CD4-positive, alpha-beta T cell treated with Interleukin-2 at 100 ng/mL for 4 hours (primary cell): ENCODE results near the gene PBRM1.
A peak's percentile ranks its signal among the peaks of the same experiment; 100 is the strongest.
"Not testable (repeated sequence)": the region's sequence is repeated elsewhere in the genome, so short reads cannot be mapped to it uniquely, and the experiment has no call there.

Experiments used
- DNase-seq: peaks from one replicate; pipeline ENCODE4 v3.0.0-alpha.2; 2020; ENCODE audit warnings: low spot score

Gene PBRM1

DNA sequence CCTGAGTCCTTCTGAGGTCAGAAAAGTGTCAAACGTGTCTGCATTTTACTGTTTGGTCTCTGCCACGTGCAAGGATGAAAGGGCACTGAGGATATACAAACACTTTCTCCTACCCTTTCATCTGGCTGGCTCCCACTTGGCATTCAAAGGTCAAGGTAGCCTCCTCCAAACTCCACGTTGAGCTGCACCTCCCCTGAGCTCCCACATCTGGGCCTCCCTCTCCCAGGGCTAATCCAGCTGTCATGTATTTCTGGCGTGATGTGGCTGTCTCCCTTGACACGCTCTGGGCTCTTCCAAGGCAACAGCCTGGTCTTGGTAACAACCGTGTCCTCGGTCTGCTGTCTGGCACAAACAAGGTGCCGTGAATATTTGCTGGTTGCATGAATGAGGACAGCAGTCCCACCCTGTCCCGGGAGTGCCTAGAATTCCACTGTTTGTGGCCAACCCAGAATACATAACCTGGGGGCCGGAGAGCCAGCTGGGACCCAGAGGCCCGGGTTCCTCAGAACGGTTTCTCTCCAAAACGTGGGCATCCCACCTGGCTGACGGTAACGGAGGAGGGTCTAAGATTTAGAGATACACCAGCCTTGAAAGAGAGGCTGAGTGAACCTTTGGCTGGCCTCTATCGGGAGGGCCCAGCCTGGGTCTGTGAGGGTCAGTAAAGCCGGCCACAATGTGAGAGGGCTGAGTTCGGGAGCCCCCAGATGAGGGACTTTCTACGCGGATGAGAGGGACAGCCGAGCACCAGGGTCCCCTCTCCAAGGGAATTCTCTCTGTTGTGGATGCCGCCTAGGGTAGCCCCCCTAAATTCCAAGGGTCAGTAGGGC, 19.1 kb upstream of the PBRM1 start:
- DNase-seq, result no peak

DNA sequence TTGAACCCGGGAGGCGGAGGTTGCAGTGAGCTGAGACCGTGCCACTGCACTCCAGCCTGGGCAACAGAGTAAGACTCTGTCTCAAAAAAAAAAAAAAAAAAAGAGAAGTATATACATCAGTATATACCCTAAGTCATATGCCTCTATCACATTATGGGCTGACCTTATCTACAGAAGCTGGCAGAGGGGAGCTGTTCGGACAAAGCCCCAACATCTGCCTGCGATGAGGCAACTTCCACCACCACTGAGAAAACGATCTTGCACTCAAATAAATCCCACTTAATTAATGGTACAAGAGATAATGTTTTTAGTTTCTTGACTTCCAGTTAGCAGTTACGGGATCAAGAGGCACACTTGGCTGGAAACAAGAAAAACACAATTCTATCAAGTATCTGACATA, 17.6 kb upstream of the PBRM1 start:
- no peak for DNase-seq

DNA sequence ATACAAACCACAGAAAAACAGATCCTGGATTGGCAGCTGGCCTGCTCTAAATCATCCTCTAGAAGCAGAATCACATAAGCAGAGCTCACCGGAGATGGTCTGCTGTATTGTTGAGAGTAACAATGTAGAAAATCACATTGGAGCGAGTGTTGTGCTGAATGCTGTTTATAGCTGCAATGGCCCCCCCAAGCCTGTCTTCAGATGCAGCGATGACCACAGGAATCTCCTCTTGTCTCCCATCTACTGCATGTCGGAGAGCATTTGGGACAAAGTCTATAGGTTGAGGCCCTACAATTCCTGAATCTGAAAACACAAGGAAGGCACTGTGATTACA, 11.9 kb upstream of the PBRM1 start:
- DNase-seq, result no peak

DNA sequence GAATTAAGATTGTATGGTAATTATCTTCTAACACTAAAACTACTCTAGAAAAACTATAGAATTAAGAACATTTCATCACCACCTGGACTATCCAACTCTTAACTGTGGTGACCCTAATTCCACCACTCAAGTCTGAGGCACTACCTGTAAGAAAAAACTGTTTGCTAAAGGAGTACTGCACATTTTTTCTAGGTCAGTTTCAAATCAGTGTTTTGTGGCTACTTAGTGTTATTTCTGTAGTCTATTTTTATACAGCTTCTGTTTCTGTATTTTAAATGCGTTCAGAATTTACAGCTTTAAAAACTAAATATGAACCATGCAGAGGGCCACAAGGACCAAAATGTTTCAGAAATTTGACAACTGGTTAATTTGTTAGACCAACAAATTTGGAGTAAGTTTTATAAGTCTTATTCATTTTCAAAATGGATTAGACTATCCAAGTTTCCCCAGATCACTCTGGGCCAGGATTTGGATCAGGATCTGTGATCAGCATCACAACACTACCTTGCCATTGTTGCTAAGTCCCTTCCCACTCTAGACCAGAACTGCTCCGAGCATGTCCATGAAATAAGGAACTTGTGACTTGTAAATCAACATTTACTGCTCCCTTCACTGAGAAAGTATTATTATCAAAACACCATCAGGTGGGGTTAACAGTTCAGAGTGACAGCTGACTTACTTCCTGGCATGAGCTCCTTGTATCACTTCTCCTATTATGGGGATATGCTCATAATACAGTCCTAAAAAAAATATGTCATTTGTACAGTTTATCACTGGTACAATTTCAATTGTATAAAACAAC, 11.3 kb upstream of the PBRM1 start:
- DNase-seq, result no peak

DNA sequence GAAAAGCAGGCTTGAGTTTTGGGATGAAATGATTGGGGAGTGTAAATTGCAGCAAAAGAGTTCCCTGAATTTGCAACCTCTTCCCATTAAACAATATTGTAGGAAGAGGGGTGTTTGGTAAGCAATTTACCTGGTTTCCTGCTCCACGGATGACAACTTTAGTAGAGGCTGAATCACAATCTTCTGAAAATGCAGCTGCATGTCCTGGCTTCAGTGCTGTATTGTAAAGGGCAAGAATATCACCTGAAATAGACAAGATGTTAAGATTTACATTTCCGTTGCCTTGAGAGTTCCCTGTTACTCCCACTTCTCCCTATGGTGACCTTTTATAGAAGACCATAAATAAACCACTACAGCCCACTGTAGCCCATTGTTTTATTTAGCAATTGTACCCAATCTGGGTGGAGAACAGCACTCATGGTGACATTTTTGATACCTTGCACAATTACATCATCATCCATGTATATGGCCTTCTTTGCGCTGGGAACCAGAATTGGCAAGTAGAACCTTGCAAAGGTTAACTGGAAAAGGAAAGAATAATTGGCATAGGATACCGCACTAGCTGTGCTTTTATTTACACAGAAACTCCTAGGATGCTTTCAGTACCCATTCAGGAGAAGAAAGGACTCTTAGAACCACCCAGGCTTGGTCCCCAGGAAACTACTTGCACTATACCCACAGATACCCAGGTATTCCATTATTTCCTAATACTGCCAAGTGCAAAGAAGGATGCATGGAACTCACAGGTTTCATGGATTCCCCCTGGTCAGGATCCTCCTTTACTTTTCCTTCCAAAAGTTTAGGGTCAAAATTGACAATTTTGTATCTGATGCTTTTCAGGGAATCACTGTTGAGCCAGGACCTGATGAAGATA, 10.3 kb upstream of the PBRM1 start:
- DNase-seq, result no peak

DNA sequence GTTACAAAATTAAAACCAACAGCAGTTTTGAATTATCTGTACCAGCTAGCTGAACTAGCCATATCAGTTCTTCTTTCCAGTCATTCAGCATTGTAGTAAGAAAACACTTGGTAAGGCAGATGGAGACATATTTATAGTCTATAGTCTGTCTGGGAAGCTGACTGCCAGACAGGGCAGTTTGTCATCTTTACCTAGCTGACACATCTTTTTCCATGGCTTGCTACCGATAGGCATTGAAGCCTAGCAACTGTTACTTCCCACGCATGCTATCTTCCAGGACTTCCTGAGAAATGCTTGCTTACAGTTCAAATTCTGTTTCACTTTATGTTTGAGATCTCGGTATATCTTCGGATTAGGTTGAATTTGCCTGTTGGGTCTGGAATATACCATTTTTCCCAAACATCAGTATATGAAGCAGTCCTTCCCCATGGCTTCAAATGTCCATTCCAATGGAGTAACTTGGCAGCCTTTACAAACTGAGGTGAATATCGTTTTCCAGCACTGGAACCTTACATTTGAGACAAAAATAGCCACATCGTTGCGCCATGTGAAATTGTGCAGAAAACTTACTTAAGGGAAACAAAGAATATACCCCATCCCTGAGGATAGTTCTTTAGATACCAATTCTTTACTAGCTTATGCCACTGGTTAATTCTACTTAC, 8.9 kb upstream of the PBRM1 start:
- DNase-seq, result no peak

DNA sequence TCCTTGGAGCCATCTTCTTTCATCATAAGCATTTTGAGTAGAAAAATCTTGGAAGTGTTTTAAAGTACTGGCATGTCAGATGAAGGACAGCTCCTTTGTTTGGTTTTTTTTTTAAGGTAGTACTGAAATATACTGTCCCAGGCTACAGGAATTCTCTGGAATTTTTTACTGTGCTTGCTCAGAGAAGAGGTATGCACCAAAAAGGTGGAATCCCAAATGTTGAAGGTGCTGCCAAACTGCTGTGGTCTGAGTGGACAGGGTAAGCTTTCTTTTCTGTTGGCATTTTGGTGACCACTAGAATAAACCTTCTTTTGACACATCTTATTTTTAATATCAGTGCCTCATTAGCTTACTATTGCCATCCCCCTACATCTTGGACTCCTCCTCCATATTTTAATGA, 7.4 kb upstream of the PBRM1 start:
- DNase-seq, result no peak

DNA sequence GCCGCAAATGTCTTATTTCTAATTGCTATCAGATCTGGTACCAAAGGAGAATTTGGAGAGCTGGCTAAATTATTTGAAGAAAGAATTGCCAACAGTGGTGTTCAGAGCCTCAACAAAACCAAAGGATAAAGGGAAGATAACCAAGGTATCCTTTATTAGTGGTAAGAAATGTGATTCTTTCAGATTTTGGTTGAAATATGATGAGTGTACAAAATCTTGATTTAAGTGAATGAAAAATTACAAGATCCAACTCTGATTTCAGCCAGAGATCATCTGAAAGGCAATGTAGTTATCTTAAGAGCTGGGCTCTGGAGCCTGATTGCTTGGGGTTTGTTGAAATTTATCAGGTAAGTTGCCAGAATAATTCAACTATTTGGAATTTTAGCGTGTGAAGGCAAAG, 4.8 kb upstream of the PBRM1 start:
- no peak for DNase-seq

DNA sequence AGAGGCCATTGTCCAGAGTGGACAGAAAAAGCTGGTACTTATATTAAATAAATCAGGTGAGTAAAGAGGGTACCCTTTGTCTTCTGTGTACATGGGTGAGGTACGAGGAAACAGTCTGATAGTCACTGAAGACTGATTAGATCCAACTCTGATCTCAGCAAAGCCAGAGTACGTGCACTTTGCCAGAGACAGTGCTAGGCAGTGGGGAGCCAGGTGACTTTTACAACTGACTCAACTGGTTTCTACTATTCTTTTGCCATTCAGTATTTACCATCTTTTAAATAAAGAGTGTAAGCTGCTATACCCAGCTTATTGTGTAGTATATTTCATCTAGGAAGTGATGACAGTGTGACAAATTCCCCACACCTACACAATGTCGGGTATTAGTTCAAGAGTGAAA, 3.4 kb upstream of the PBRM1 start:
- DNase-seq, result no peak

DNA sequence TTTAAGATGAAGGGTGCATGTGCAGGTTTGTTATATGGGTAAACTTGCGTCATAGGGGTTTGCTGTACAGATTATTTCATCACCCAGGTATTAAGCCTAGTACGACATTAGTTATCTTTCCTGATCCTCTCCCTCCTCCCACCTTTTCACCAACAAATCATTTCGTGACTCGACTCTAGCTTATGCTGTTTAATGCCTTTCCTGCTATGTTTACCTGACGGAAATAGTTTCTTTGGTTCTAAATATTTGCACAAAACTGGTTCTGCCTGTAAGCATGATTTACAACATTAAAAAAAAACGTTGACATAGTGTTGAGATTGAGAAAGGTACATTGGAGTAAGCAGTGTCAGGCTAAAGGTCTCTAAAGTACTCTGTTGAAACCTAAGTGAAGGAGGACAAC, 2.6 kb upstream of the PBRM1 start:
- no peak for DNase-seq

DNA sequence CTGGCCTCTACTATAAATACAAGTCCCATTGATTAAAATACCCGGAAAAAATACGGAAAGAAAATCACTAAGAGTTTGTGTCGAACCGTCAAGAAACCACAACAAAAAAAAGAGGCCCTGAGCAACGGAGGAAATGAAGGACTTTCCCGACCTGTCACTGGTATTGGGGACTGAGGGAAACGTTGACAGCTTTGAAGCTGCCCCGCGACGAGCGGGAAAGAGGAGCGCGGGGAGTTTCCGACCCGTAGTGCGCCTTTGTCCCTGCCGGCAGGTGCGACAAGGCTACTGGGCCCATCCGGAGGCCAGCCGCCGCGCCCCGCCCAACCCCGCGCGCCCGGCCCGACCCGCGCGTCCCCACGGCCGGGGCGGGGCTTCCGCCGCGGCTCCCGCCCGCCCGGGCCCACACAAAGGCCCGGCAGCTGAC, 416 bp downstream of the PBRM1 start:
- DNase-seq, result peak; percentile 69

DNA sequence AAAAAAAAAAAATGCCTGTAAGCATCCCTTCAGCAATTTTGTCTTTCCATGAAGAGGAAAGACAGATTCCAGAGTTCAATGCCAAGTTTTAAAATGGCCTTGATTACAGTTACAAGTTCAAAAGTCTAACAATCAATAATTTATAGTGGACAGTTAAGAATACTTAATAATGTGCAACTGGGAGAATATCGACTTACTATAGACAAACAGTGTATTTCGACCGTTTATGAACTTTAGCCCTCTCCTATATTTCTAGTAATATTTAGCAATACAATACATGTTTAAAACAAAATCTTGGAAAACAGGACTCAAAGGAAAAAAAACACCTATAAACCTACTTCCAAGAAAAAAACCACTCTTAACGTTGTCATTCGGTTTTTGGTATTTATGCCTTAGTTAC, 1.5 kb downstream of the PBRM1 start:
- no peak for DNase-seq

DNA sequence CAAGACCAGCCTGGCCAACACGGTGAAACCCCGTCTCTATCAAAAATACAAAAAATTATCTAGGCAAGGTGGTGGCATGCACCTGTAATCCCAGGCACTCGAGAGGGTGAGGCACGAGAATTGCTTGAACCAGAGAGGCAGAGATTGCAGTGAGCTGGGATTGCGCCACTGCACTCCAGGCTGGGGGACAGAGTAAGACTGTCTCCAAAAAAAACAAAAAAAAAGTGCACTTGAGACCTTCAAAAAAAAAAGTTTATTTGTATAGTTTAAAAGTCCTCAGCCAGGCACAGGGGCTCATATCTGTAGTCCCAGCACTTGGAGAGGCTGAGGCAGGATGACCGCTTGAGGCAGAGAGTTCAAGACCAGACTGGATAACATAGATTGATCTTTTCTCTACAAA, 2.1 kb downstream of the PBRM1 start:
- no peak for DNase-seq

DNA sequence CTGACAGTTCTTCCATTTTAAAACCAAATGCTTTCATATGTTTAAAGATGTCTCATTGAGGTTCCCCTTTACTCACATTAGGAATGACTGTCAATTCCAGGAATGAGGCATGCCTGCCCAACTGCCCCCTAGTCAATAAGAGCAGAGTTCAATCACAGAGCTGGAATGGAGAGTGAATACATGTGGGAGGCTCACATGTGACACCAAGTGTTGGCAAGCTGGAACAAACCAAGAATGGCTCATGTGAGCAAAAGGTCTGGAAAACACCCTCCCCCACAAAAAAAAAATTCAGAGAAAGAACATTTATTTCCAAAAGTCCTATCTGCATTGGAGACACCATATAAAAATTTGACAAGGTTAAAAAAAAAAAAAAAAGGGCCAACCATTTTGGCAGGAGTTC, 3.7 kb downstream of the PBRM1 start:
- DNase-seq, result peak; percentile 10

DNA sequence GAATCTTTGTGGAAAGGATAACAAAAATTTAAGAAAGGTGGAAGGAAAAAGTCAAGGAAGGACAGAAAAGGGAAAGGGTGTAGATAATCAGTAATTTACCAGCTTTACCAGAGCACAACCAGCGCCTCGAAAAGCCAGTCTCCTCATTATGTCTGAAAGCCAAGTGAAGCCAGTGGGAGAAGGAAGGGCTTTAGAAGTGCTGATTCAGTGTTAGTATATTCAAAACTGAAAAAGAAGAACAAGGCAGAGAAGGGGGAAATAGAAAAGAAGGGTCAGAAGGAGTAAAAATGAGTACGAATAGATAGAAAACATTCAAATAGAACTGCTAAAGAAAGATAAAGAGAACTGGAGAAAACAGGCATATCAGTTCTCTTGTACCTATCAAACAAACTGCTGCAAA, 4.1 kb downstream of the PBRM1 start:
- DNase-seq, result no peak

DNA sequence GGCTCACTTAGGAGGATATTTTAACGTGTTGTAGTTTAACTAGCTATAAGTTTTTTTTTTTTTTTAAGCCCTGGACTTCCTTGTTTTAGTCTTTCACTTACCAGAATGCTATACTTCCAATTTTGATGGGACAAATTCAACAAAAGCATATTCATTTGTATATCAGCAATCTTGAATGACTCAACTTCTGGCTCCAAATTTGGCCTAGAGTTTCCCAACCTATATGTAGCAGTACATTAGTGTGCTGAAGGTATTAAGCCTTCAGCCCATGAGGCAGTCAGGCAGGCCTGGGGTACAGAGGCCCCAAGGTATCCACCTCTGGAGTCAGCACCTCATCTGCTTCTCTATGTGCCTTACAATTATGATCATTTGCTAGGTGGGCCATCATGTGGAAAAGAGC, 5.9 kb downstream of the PBRM1 start:
- no peak for DNase-seq

DNA sequence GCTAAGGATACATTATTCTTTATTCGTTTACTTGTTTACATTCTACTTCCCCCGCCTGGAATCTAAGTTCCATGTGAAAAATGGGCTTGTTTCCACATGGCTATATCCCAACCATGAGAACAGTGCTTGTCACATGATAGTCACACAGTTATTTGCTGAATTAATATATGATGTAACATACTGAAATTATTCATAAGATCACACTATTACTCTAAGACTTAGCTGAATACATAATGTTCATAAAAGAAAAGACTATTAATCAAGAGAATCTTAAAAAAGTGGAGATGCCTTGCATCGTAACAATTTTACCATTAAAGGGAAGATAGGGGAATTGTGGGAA, 6.5 kb downstream of the PBRM1 start:
- no peak for DNase-seq

DNA sequence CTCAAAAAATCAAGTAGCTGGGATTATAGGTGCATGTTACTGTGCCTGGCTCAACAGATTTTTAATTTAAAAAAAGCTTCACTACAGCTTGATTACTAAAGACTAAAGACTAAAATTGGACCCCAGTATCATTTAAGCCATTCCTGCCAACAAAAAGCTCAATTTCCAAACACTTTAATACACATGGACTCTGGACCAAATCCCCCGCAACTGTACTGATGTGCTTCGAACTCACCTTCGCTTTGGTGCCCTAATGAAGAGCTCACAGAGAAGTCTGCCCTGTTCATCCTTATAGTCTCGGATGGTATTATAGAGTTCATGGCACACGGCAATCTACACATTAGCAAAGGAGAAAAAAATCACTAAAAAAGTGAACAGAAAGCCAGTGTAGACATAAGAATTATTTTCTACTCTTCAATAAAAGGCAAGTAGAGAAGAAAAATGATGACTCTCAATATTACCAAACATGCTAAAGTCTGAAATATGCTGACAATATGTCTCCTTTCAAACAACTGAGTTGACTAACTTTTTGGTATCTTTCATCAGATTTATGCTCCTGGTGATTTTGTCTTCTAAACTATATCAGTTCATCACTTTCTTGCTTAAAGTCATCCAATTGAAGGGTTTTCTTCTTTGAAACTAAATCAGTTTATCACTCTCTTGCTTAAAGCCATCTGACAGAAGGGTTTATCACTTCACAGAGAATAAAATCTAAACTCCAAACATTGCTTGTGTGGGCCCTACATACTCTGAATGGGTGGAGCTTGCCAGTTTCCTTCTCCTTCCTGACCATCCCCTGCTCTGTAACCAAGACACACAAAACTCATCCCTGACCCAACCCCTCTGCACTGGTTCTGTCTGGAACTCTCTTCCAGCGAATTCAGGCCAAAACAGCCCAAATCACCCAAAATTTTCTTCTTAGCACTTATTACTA, 7.2 kb downstream of the PBRM1 start:
- no peak for DNase-seq

DNA sequence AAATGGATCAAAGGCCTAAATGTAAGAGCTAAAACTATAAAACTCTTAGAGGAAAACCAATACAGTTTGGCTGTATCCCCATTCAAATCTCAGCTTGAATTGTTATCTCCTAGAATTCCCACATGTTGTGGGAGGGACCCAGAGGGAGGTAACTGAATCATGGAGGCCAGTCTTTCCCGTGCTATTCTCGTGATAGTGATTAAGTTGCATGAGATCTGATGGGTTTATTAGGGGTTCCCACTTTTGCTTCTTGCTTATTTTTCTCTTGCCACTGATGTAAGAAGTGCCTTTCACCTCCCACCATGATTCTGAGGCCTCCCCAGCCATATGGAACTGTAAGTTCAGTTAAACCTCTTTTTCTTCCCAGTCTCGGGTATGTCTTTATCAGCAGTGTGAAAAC, 9.5 kb downstream of the PBRM1 start:
- not testable (repeated sequence) for DNase-seq

DNA sequence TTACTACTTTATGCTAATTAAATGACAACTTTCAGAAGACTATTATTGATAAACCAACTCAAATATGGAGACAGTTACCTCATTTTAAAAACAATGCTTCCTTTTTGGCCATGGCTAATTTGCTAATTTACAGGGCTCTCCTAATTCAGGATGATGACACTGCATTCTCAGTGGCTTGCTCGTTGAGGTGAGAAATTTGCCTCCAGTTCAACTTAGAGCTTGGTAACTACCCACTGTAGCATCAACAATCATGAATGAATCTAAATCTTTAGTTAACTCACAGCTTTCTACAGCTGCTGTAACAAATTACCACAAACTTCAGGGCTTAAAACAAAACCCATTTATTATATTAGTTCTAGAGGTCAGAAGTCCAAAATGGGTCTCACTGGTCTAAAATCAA, 14.0 kb downstream of the PBRM1 start:
- DNase-seq, result peak; percentile 6
